Uterus (tissue), 2 donors: ENCODE results near the gene CYB561.

Source experiments
- POLR2A ChIP-seq, 2 donors: fragments of 450-650 bp; IDR thresholded peaks; one replicate each; pipeline ENCODE4 v1.6.1; 2016; ENCODE audit warnings: antibody characterized with exemption in 2 of 2, mild to moderate bottlenecking in 1 of 2, moderate library complexity in 1 of 2
- TF ChIP-seq, protein P1 (sequence below), 4 experiments: fragments of 200-600 bp in 2 of 4; fragments of 450-650 bp in 2 of 4; sonication (generic) in 2 of 4; IDR thresholded peaks; one replicate each; pipeline ENCODE4 v1.5.1; 2016 to 2019; ENCODE audit warnings: antibody characterized with exemption in 4 of 4, mild to moderate bottlenecking in 2 of 4, moderate library complexity in 1 of 4

DNA sequence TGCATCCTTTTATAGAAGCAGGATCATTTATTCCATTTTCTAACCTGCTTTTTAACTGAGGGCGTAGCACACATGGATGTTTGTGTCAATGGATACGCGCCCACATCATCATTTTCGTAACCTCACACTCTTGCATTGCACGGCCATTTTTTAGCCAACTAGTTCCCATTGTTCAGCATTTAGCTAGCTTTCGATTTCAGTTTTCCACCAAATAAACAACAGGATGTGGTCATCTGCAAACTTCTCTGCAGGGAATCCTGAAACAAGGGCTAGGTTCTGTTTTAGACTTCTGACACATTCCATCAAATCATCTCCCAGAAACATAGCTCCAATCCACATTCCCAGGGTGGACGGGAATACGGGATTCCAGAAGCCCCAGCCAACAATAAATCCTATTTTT is 6.4 kb downstream of the CYB561 start:
- no peak for TF ChIP-seq POLR2A (IDR thresholded peaks at IDR 0.05)
- TF ChIP-seq, protein P1, sequence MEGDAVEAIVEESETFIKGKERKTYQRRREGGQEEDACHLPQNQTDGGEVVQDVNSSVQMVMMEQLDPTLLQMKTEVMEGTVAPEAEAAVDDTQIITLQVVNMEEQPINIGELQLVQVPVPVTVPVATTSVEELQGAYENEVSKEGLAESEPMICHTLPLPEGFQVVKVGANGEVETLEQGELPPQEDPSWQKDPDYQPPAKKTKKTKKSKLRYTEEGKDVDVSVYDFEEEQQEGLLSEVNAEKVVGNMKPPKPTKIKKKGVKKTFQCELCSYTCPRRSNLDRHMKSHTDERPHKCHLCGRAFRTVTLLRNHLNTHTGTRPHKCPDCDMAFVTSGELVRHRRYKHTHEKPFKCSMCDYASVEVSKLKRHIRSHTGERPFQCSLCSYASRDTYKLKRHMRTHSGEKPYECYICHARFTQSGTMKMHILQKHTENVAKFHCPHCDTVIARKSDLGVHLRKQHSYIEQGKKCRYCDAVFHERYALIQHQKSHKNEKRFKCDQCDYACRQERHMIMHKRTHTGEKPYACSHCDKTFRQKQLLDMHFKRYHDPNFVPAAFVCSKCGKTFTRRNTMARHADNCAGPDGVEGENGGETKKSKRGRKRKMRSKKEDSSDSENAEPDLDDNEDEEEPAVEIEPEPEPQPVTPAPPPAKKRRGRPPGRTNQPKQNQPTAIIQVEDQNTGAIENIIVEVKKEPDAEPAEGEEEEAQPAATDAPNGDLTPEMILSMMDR (IDR thresholded peaks at IDR 0.05) = no peak
